Measurements from ENCODE around the gene IKBKG.
"Not testable (repeated sequence)": the region's sequence is repeated elsewhere in the genome, so short reads cannot be mapped to it uniquely, and the experiment has no call there.

IKBKG gene

DNA sequence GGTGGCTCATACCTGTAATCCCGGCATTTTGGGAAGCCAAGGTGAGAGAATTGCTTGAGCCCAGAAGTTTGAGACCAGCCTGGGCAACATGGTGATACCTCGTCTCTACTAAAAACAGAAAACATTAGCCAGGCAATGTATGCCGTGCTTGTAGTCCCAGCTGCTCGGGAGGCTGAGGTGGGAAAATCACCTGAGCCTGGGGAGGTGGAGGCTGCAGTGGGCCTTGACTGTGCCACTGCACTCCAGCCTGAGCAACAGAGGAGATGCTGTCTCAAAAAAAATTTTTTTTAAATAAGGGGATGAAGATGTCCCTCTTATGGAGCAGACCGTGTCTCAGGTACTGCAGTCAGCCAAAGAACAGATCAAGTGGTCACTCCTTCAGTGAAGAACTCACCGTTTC is 58.1 kb downstream of the IKBKG start:
- DNase-seq, result no peak

DNA sequence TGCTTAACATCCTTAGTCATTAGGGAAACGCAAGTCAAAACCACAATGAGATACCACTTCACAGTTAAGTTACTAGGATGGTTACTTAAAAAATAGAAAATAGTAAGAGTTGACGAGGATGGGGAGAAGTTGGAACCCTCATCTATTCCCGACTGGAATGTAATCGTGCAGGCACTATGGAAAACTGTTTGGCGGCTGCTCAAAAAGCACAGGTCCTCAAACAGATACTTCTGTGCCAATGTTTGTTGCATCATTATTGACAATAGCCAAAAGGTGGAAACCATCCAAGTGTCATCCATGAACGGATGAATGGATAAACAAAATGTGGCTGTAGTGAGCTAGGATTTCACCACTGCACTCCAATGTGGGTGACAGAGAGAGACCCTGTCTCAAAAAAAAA is 60.0 kb downstream of the IKBKG start:
- DNase-seq, result no peak

GRCh38 chrX:154607976-154608375 is 60.6 kb downstream of the IKBKG start:
- DNase-seq, result not testable (repeated sequence)

GRCh38 chrX:154608823-154609222 is 61.4 kb downstream of the IKBKG start:
- DNase-seq, result not testable (repeated sequence)

GRCh38 chrX:154611146-154611545 is 63.7 kb downstream of the IKBKG start:
- not testable (repeated sequence) for DNase-seq

DNA sequence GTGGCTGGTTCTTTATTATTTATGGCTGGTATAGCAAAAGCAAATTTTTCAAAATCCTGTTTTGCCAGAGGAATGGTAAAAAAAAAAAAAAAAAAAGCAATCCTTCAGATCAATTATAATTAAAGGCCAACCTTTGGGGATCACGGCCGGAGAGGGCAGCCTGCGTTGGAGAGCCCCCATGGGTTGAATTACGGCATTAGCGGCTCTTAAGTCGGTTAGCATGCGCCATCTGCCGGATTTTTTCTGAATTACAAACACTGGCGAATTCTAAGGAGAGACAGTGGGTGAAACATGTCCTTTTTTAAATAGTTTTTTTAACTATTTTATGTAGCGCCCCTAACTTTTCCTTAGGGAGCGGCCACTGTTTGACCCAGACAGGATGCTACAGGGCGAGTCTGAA is 66.2 kb downstream of the IKBKG start:
- not testable (repeated sequence) for DNase-seq
